GM19239 (cell line): Measurements from ENCODE around the gene STAC2.
"Not testable (repeated sequence)": the region's sequence is repeated elsewhere in the genome, so short reads cannot be mapped to it uniquely, and the experiment has no call there.

Experiments
- DNase-seq: peaks from one replicate; pipeline ENCODE4 v3.0.0; 2011; ENCODE audit warnings: low spot score; ENCODE audit not compliant: insufficient read length
- FAIRE-seq: peaks from 2 replicates; lab custom pipeline; 2011; peaks lifted over from hg19 to GRCh38; lab: Jason Lieb, UNC

The STAC2 gene, protein sequence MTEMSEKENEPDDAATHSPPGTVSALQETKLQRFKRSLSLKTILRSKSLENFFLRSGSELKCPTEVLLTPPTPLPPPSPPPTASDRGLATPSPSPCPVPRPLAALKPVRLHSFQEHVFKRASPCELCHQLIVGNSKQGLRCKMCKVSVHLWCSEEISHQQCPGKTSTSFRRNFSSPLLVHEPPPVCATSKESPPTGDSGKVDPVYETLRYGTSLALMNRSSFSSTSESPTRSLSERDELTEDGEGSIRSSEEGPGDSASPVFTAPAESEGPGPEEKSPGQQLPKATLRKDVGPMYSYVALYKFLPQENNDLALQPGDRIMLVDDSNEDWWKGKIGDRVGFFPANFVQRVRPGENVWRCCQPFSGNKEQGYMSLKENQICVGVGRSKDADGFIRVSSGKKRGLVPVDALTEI

DNA sequence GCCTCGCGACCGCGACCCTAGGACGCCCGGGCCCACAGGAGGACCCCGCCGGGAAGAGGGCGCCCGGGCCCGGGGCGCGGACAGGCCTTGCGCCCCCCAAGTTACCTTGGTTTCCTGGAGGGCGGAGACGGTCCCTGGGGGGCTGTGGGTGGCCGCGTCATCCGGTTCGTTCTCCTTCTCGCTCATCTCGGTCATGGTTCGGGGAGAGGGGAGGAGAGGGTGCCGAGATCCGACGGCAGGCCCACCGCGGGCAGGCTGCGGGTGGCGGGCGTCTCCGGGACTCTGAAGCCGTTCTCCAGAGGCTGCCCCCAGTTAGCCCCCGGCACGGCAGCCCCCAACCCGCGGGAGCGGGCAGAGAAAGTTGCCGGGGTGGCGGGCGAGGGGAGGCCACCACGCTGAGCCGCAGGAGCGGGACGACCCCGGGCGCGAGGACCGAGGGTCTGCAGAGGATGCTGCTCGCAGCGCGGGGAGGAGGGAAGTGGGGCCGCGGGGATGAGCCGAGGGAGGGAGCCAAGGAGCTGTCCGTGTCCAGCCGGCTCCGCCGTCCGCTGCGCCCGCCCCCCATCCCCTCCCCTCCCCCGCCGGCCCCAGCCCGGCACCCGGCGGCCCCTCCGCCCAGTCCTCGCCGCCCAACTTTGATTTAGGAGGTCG, at the start of gene STAC2:
STAC2 (minus strand) TSS at position 638 of the 651 bp plus-strand sequence; CDS start at position 195, 443 bp downstream.
- DNase-seq (no peak), FAIRE-seq (no peak)

DNA sequence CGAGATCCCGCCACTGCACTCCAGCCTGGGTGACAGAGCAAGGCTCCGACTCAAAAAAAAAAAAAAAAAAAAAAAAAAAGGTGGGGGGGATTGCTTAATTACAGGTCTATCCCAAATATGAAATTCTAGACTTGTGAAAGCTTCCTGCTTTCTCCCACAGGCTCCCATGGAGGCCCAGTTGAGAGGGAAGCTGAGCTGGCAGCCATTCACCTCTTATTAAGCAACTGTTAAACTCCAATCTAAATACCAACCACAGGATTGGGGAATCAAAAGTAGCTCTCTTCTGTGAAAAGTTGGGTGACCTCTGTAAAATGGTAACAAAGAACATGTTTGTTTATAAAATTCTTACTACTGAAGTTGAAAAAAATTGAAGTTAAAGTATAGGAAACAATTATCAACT, 45.8 kb upstream of the STAC2 start:
- FAIRE-seq (no peak), DNase-seq (no peak)

DNA sequence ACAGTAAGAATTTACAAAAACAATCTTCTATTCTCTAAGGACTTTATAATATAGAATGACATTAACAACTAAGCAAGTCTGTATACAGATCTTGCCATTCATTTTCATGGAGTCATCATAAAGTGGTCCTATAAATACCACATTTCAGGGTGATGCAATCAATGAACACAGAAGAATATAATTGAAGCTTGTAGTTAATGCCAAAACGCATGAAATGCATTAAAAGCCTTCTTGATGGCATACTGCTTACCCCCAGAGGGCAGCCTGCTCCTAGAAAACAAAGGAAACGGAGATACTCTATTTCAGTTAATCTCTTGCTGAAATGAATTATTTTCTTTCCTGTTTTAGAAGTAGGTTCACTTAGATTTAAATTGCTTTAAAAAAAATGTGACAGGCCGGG, 45.2 kb upstream of the STAC2 start:
- DNase-seq, result no peak

GRCh38 chr17:39264119-39264518, 38.4 kb upstream of the STAC2 start:
- FAIRE-seq, result no peak
- no peak for DNase-seq

More for the DNA sequence above, 45.2 kb upstream of the STAC2 start:
- FAIRE-seq, result no peak

DNA sequence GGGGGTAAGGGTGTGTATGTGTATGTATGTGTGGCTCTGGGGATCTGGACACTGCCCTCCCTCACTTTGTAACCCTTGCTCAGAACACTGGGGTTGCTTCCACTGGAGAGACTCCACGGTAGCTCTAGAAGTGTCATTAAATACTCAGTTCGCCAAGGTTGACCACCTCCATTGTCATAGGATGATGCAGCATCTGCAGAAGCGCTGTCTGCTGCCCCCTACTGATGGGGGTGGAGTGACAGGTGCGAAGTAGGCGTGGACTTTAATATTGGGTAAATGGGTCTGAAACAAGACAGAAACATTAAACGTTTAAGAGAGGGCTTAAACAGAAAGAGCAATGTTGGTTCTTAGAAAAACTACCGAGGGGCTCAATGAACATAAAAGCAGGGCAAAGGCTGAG, 35.5 kb upstream of the STAC2 start:
- no peak for FAIRE-seq
- DNase-seq, result no peak

- FAIRE-seq (no peak), DNase-seq (no peak)
Observed at GRCh38 chr17:39252788-39253460, 27.2 kb upstream of the STAC2 start.

DNA sequence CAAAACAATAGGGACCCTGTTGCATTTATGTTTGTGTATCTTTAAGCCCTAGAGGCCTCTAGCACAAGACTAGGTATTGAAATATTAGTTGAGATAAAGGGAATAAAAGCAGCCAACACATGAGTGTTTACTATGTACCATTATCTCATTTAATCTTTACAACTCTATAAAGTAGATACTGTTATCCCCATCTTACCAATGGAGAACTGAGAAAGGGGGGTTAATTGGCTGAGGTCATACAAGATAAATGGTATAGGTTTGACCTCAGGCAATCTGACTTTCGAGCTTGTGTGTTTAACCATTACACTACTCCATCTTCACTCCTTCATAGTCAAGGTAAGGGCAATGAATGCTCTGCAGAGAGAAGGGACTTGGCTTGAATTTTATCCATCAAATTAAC, 26.3 kb upstream of the STAC2 start:
- DNase-seq (no peak), FAIRE-seq (no peak)

- not testable (repeated sequence) for FAIRE-seq, DNase-seq
Observed at GRCh38 chr17:39250076-39250475, 24.3 kb upstream of the STAC2 start.

- DNase-seq (no peak), FAIRE-seq (no peak)
Observed at GRCh38 chr17:39246274-39246673, 20.5 kb upstream of the STAC2 start.

DNA sequence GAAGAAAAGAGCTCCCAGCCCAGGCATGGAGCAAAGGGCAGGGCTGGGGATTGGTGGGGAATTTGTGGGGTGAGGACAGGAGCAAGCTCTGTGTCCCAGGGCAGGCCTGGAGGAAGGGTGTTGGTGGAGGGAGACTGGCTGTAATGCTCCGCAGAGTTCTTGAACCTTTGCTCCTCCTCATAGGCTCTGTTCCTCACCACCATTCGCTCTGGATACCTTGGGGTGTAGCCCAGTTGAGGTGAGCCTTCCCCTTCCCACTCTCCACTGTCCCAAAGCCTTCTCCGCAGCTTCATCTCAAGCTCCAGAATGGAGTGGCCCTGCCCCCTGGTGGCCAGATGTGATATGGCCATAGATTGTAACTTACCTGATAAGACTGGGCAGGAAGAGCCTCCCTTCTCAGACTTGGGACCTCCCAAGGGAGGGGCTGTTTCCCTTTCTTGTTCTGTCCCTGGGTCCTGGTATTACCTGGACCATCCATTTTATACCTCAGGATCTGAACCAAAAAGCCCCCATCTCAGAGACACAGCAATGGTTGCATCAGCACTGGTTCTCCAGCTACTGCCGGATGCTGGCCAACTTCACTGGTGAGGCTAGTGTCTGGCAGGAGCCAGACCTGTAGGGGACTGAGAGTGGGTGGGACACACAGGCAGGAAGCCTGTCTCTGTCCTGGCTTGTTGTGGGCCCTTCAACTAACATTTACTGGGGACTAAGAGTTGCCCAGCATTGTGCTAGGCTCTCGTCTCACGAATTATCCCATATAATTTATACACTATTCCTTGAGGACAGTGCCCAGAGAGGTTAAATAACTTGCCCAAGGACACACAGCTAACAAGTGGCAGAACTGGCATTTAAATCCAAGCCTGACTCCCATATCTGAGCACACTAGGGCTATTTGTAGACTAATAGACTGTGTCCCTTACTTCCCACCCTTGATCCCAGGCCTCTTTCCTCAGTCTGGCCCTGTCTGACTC, 19.1 kb upstream of the STAC2 start:
- DNase-seq, result peak; percentile 70
- FAIRE-seq, result peak; percentile 90

GRCh38 chr17:39244016-39244599, 18.4 kb upstream of the STAC2 start:
- FAIRE-seq, result no peak
- DNase-seq, result no peak

DNA sequence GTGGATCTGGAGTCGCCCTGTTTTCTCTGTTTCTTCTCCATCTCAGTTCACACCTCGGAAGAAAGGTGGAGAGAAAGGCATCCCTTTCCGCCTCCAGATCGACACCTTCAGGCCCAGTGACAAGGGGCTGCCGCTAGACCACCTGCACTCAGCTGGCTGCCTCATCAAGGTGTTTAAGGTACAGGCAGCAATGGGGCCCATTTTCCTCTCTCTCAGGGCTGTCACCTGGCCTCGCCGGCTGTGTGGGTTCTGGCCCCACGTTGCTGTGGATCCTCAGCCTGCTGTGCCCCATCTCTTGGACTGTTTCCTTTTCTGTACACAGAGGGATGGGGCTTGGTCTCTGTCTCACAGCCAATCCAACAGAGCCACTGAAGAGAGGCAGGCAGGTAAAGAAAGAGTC, 17.4 kb upstream of the STAC2 start:
- FAIRE-seq, result no peak
- DNase-seq, result no peak

DNA sequence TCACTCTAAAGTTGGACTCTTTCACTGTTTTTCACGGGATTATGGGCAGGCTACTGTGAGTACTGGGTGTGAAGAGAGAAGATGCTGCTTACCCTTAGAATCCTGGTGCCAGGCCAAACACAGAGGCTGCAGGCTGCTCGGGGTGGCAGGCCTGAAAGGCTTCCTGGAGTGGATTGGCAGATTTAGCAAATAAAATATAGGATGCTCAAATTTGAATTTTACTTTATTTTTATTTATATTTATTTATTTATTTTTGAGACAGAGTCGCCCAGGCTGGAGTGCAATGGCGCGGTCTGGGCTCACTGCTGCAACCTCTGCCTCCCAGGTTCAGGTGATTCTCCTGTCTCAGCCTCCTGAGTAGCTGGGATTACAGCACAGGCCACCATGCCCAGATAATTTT, 14.9 kb upstream of the STAC2 start:
- no peak for FAIRE-seq
- no peak for DNase-seq

GRCh38 chr17:39239640-39240314, 14.0 kb upstream of the STAC2 start:
- DNase-seq (peak; percentile 65), FAIRE-seq (no peak)

- DNase-seq (no peak), FAIRE-seq (no peak)
Observed at GRCh38 chr17:39238311-39238972, 12.7 kb upstream of the STAC2 start.

DNA sequence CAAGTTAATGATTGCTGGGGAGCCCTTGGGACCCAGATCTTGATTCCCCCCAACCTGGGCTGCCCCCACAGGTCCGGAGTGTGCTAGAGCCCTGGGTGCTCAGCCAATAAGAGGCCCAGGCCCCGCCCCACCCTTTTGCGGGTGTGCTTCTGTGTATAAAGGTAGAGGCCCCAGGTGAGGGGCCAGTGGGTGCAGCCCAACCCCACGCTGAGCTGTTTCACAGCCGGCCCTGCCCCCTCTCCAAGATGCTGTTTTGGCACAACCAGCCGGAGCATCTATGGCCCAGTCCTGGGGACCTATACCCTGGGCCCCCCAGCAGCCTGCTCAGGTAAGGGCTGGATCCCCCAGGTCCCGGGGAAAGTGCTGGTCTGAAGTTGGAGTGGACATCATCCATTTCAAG, 11.8 kb upstream of the STAC2 start:
- DNase-seq (no peak), FAIRE-seq (no peak)

GRCh38 chr17:39236981-39237441, 11.3 kb upstream of the STAC2 start:
- no peak for FAIRE-seq
- DNase-seq, result no peak

GRCh38 chr17:39236450-39236927, 10.7 kb upstream of the STAC2 start:
- FAIRE-seq, result no peak
- DNase-seq, result no peak
